GM12878 (cell line): ENCODE results near the gene CAMK2A. TPM values are rescaled to one million over a fixed set of nuclear protein-coding genes. Genes with fewer than 3 reads are reported as not detected.

Source experiments
- ATAC-seq: fragments of 200-7000 bp; cut with Tn5 transposase; 3 replicates; pipeline ENCODE4 v1.9.1; 2020; ENCODE audit warnings: mild to moderate bottlenecking, moderate library complexity
- BruUV-seq: library from RNA; stranded (reverse); fragments of 400-500 nt; replicated peaks from 2 replicates; lab custom pipeline; 2021; lab: Mats Ljungman, UMichigan
- CTCF ChIA-PET: fragments of 300-600 bp; sonication (Branson Sonifier 250); formaldehyde crosslinking; extraction: SDS; loops from one replicate; lab custom pipeline; 2021; ENCODE audit warnings: inconsistent platforms; lab: Yijun Ruan, JAX
- POLR2A ChIA-PET: fragments of 350-600 bp; formaldehyde crosslinking; extraction: SDS; loops from one replicate; lab custom pipeline; 2021; ENCODE audit warnings: inconsistent platforms; lab: Charles Lee
- RAD21 ChIA-PET: fragments of 300-600 bp; sonication (Branson Sonifier 250); formaldehyde crosslinking; loops from one replicate; lab custom pipeline; 2023; ENCODE audit warnings: antibody characterized with exemption; ENCODE audit not compliant: unreplicated experiment; lab: Charles Lee
- SMC1A ChIA-PET: fragments of 300-600 bp; sonication (Branson Sonifier 250); formaldehyde crosslinking; loops from one replicate; lab custom pipeline; 2023; ENCODE audit not compliant: unreplicated experiment, uncharacterized antibody; lab: Charles Lee
- DNase-seq: peaks from one replicate; pipeline ENCODE4 v3.0.0-alpha.2; 2011; ENCODE audit warnings: low read depth, low spot score
- FAIRE-seq: peaks from 3 replicates; lab custom pipeline; 2011; peaks lifted over from hg19 to GRCh38; lab: Jason Lieb, UNC
- H2AFZ ChIP-seq: 2 replicates; pipeline ENCODE4 v1.6.0; 2011; ENCODE audit warnings: low read depth, low read length, control low read depth; ENCODE audit not compliant: control insufficient read depth
- H3K27ac ChIP-seq: 2 replicates; pipeline ENCODE4 v1.5.1; 2011; ENCODE audit warnings: control low read depth; ENCODE audit not compliant: control insufficient read depth, insufficient read depth
- H3K27me3 ChIP-seq, 2 experiments: replicated peaks in 1 of 2; 2 replicates each; pipeline versions ENCODE4 v1.6.0 to v1.6.1; 2011; ENCODE audit warnings: low read length in 1 of 2; ENCODE audit not compliant: control insufficient read depth in 2 of 2, insufficient read depth in 2 of 2
- H3K36me3 ChIP-seq, 2 experiments: 2 replicates each; pipeline ENCODE4 v1.5.1; 2011; ENCODE audit warnings: low read length in 1 of 2; ENCODE audit not compliant: control insufficient read depth in 2 of 2, insufficient read depth in 2 of 2
- H3K4me1 ChIP-seq: 2 replicates; pipeline ENCODE4 v1.6.1; 2011; ENCODE audit warnings: mild to moderate bottlenecking, low read length, moderate library complexity, mixed read lengths; ENCODE audit not compliant: control insufficient read depth, insufficient read depth
- H3K4me2 ChIP-seq: 2 replicates; pipeline ENCODE4 v1.6.0; 2011; ENCODE audit warnings: control low read depth; ENCODE audit not compliant: control insufficient read depth, insufficient read depth
- H3K4me3 ChIP-seq: fragments of 200-600 bp; sonication (generic); 2 replicates; pipeline ENCODE4 v1.5.1; 2016
- H3K79me2 ChIP-seq: 2 replicates; pipeline ENCODE4 v1.6.0; 2011; ENCODE audit warnings: low read length; ENCODE audit not compliant: control insufficient read depth, insufficient read depth
- H3K9ac ChIP-seq: 2 replicates; pipeline ENCODE4 v1.8.0; 2011; ENCODE audit warnings: low read length, control low read depth, mixed read lengths; ENCODE audit not compliant: control insufficient read depth, insufficient read depth
- H3K9me3 ChIP-seq: replicated peaks from 3 replicates; pipeline ENCODE4 v1.5.1; 2011; ENCODE audit warnings: mild to moderate bottlenecking, low read length; ENCODE audit not compliant: control insufficient read depth, insufficient read depth
- H4K20me1 ChIP-seq: 2 replicates; pipeline ENCODE4 v1.6.0; 2011; ENCODE audit not compliant: control insufficient read depth, insufficient read depth
- DPF2 ChIP-seq: fragments of 450-650 bp; IDR thresholded peaks from 2 replicates; pipeline ENCODE4 v1.6.1; 2017; ENCODE audit warnings: mild to moderate bottlenecking
- JUNB ChIP-seq: IDR thresholded peaks from 2 replicates; pipeline ENCODE4 v1.6.1; 2016; ENCODE audit warnings: antibody characterized with exemption, mild to moderate bottlenecking
- NFYA ChIP-seq: IDR thresholded peaks from 2 replicates; pipeline ENCODE4 v1.6.1; 2011; ENCODE audit warnings: low read depth, mild to moderate bottlenecking, low read length, improper control_type of control experiment, borderline replicate concordance
- NRF1 ChIP-seq: conservative IDR thresholded peaks from 2 replicates; pipeline ENCODE4 v1.6.1; 2011; ENCODE audit warnings: mild to moderate bottlenecking, low read depth, low read length, improper control_type of control experiment
- RFX5 ChIP-seq: IDR thresholded peaks from 2 replicates; pipeline ENCODE4 v1.6.1; 2011; ENCODE audit warnings: low read depth, low read length, improper control_type of control experiment
- SMC3 ChIP-seq: IDR thresholded peaks from 2 replicates; pipeline ENCODE4 v1.6.1; 2011; ENCODE audit warnings: low read length, improper control_type of control experiment, borderline replicate concordance
- SPI1 ChIP-seq: IDR thresholded peaks from 2 replicates; pipeline ENCODE4 v1.6.1; 2011; ENCODE audit warnings: low read depth, mild to moderate bottlenecking, low read length, moderate library complexity, borderline replicate concordance; ENCODE audit not compliant: insufficient read depth
- TCF7 ChIP-seq: IDR thresholded peaks from 2 replicates; pipeline ENCODE4 v1.6.1; 2014; ENCODE audit warnings: antibody characterized with exemption, borderline replicate concordance
- WGBS: methylation state at CpG from one replicate; pipeline ENCODE4 v1.1.6; 2016; ENCODE audit warnings: low lambda C conversion rate; ENCODE audit not compliant: insufficient replicate concordance, insufficient coverage; ENCODE audit errors: missing lambda C conversion rate; 5-methylcytosine and 5-hydroxymethylcytosine counted together
- in situ Hi-C: fragments of 300-500 bp; cut with MboI; formaldehyde crosslinking; loops from 9 replicates; pipeline ENCODE4 v1.14.3; 2018; ENCODE audit warnings: mixed read lengths
- intact Hi-C: fragments of 100-400 bp; cut with micrococcal nuclease; formaldehyde crosslinking; loops from one replicate; pipeline ENCODE4 v1.14.2; 2022; ENCODE audit not compliant: unreplicated experiment
- polyA plus RNA-seq, 11 experiments: library from polyadenylated mRNA; depleted of rRNA in 4 of 11; unstranded in 6 of 11; stranded (reverse) in 5 of 11; fragments of >200 nt; fragmentation: Nextera tagmentation in 4 of 11; fragmentation: Illumina TruSeq in 1 of 11; extraction: Ambion mirVana in 4 of 11; extraction: Trizol in 1 of 11; gene quantifications; 1 replicate in 1 of 11; 2 replicates in 10 of 11; pipeline versions ENCODE4 v1.2.1 to v1.2.3, GENCODE V29; 2011 to 2016; ENCODE audit warnings: inconsistent platforms in 2 of 11, missing spikeins in 2 of 11, low read depth in 1 of 11
- total RNA-seq, 4 experiments: library from RNA; depleted of rRNA in 3 of 4; stranded (reverse); fragments of >200 nt in 3 of 4; fragmentation: Illumina TruSeq in 1 of 4; extraction: Trizol in 1 of 4; gene quantifications; 2 replicates each; pipeline versions ENCODE4 v1.2.1 to v1.2.3, GENCODE V29; 2013 to 2021
- TF ChIP-seq, protein P1 (sequence below): fragments of 450-650 bp; IDR thresholded peaks from 2 replicates; pipeline ENCODE4 v1.6.1; 2017; ENCODE audit warnings: antibody characterized with exemption, mild to moderate bottlenecking, moderate library complexity
- TF ChIP-seq, protein P2 (sequence below): IDR thresholded peaks from 2 replicates; pipeline ENCODE4 v1.6.1; 2011; ENCODE audit warnings: low read depth, mild to moderate bottlenecking, low read length, moderate library complexity, borderline replicate concordance; ENCODE audit errors: extremely low read depth
- TF ChIP-seq, protein P3 (sequence below): IDR thresholded peaks from 2 replicates; pipeline ENCODE4 v1.6.1; 2012; ENCODE audit warnings: low read depth, low read length, improper control_type of control experiment
- TF ChIP-seq, protein P4 (sequence below): IDR thresholded peaks from 2 replicates; pipeline ENCODE4 v1.6.1; 2011; ENCODE audit warnings: borderline replicate concordance, low read depth, mild to moderate bottlenecking, moderate library complexity, mixed read lengths, low read length; ENCODE audit not compliant: insufficient read depth; ENCODE audit errors: extremely low read length
- TF ChIP-seq, protein P5 (sequence below): IDR thresholded peaks from 2 replicates; pipeline ENCODE4 v1.6.1; 2012; ENCODE audit warnings: improper control_type of control experiment, low read depth, low read length; ENCODE audit not compliant: insufficient replicate concordance

The CAMK2A gene
- total and polyA plus RNA-seq, 10 of the 15 experiments (the other 5 are each of a cell fraction or from before 2014, with no cell fraction given), result 0.11 TPM; not detected in 9

DNA sequence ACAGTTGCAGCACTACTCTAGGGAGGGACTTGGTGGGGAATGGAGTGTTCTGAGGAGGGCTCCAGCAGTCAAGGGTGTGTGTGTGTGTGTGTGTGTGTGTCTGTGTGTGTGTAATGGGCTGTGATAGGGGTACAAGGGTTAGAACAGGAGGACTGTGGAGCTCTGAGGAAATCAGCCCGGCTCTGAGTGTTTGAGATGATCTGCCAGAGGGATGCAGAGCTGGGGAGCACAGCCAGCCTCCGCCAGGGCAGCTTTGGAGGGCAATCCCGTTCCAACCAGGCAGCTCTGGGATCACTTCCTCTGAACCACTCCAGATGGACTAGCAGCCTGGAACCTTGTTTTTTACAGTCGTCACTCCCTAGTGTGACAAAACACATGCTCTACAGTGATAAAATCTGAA, 102.7 kb downstream of the CAMK2A start (continued):
- TF ChIP-seq, protein P1, sequence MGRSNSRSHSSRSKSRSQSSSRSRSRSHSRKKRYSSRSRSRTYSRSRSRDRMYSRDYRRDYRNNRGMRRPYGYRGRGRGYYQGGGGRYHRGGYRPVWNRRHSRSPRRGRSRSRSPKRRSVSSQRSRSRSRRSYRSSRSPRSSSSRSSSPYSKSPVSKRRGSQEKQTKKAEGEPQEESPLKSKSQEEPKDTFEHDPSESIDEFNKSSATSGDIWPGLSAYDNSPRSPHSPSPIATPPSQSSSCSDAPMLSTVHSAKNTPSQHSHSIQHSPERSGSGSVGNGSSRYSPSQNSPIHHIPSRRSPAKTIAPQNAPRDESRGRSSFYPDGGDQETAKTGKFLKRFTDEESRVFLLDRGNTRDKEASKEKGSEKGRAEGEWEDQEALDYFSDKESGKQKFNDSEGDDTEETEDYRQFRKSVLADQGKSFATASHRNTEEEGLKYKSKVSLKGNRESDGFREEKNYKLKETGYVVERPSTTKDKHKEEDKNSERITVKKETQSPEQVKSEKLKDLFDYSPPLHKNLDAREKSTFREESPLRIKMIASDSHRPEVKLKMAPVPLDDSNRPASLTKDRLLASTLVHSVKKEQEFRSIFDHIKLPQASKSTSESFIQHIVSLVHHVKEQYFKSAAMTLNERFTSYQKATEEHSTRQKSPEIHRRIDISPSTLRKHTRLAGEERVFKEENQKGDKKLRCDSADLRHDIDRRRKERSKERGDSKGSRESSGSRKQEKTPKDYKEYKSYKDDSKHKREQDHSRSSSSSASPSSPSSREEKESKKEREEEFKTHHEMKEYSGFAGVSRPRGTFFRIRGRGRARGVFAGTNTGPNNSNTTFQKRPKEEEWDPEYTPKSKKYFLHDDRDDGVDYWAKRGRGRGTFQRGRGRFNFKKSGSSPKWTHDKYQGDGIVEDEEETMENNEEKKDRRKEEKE, result no peak
- TF ChIP-seq JUNB (no peak), DPF2 (no peak)
- TF ChIP-seq, protein P2, sequence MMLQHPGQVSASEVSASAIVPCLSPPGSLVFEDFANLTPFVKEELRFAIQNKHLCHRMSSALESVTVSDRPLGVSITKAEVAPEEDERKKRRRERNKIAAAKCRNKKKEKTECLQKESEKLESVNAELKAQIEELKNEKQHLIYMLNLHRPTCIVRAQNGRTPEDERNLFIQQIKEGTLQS, result no peak
- TF ChIP-seq, all 136 proteins: peak for 0

GRCh38 chr5:150186137-150186536, 103.4 kb downstream of the CAMK2A start:
- Histone ChIP-seq H3K27me3 (peaks cover 0 to 1% of the 10 kb centered on the region in 2 experiments; a peak in 3 of 4 replicates), H3K9me3 (no peaks in the 10 kb centered on the region), H3K9ac (no peak overlapping the region), H3K4me3 (no peak overlapping the region), H2AFZ (no peak overlapping the region), H3K4me1 (no peaks in the 10 kb centered on the region), H3K27ac (no peak overlapping the region), H3K36me3 (no peaks in the 10 kb centered on the region), H3K79me2 (no peaks in the 10 kb centered on the region), H4K20me1 (no peaks in the 10 kb centered on the region), H3K4me2 (no peak overlapping the region)
- RAD21 ChIA-PET, result no interaction called here
- ATAC-seq (no peak), DNase-seq (no peak), FAIRE-seq (no peak)
- WGBS, result 31% methylated on average over 8 of the region's 8 CpGs
- POLR2A ChIA-PET, result no interaction called here
- CTCF ChIA-PET, result no interaction called here
- intact Hi-C loops, result no loop called here
- BruUV-seq, result no TSS peak
- SMC1A ChIA-PET, result no interaction called here
- in situ Hi-C loops, result no loop called here
- TF ChIP-seq RFX5 (no peak), TCF7 (no peak), SMC3 (no peak), SPI1 (no peak), NFYA (no peak), NRF1 (no peak)
- TF ChIP-seq, protein P3, sequence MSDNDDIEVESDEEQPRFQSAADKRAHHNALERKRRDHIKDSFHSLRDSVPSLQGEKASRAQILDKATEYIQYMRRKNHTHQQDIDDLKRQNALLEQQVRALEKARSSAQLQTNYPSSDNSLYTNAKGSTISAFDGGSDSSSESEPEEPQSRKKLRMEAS, result no peak
- TF ChIP-seq, protein P4, sequence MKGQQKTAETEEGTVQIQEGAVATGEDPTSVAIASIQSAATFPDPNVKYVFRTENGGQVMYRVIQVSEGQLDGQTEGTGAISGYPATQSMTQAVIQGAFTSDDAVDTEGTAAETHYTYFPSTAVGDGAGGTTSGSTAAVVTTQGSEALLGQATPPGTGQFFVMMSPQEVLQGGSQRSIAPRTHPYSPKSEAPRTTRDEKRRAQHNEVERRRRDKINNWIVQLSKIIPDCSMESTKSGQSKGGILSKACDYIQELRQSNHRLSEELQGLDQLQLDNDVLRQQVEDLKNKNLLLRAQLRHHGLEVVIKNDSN, result no peak
- TF ChIP-seq, protein P5, sequence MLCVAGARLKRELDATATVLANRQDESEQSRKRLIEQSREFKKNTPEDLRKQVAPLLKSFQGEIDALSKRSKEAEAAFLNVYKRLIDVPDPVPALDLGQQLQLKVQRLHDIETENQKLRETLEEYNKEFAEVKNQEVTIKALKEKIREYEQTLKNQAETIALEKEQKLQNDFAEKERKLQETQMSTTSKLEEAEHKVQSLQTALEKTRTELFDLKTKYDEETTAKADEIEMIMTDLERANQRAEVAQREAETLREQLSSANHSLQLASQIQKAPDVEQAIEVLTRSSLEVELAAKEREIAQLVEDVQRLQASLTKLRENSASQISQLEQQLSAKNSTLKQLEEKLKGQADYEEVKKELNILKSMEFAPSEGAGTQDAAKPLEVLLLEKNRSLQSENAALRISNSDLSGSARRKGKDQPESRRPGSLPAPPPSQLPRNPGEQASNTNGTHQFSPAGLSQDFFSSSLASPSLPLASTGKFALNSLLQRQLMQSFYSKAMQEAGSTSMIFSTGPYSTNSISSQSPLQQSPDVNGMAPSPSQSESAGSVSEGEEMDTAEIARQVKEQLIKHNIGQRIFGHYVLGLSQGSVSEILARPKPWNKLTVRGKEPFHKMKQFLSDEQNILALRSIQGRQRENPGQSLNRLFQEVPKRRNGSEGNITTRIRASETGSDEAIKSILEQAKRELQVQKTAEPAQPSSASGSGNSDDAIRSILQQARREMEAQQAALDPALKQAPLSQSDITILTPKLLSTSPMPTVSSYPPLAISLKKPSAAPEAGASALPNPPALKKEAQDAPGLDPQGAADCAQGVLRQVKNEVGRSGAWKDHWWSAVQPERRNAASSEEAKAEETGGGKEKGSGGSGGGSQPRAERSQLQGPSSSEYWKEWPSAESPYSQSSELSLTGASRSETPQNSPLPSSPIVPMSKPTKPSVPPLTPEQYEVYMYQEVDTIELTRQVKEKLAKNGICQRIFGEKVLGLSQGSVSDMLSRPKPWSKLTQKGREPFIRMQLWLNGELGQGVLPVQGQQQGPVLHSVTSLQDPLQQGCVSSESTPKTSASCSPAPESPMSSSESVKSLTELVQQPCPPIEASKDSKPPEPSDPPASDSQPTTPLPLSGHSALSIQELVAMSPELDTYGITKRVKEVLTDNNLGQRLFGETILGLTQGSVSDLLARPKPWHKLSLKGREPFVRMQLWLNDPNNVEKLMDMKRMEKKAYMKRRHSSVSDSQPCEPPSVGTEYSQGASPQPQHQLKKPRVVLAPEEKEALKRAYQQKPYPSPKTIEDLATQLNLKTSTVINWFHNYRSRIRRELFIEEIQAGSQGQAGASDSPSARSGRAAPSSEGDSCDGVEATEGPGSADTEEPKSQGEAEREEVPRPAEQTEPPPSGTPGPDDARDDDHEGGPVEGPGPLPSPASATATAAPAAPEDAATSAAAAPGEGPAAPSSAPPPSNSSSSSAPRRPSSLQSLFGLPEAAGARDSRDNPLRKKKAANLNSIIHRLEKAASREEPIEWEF, result no peak
